GM18907 (cell line): ENCODE results near the gene NUDT19.
A peak's percentile ranks its signal among the peaks of the same experiment; 100 is the strongest.
"Not testable (repeated sequence)": the region's sequence is repeated elsewhere in the genome, so short reads cannot be mapped to it uniquely, and the experiment has no call there.

Experiments used
- ATAC-seq: cut with Tn5 transposase; IDR thresholded peaks from one replicate; pipeline ENCODE4 v1.9.1; 2021; ENCODE audit warnings: mild to moderate bottlenecking, moderate library complexity; ENCODE audit not compliant: unreplicated experiment

The NUDT19 gene

GRCh38 chr19:32691291-32691951, at the start of gene NUDT19:
Gene NUDT19 (plus strand): TSS chr19:32691821. CDS start chr19:32691961, 140 bp downstream.
- ATAC-seq: peak; percentile 90

- no peak for ATAC-seq
Measured at GRCh38 chr19:32642771-32643170, 48.9 kb upstream of the NUDT19 start.

- no peak for ATAC-seq
Measured at GRCh38 chr19:32646556-32646955, 45.1 kb upstream of the NUDT19 start.

DNA sequence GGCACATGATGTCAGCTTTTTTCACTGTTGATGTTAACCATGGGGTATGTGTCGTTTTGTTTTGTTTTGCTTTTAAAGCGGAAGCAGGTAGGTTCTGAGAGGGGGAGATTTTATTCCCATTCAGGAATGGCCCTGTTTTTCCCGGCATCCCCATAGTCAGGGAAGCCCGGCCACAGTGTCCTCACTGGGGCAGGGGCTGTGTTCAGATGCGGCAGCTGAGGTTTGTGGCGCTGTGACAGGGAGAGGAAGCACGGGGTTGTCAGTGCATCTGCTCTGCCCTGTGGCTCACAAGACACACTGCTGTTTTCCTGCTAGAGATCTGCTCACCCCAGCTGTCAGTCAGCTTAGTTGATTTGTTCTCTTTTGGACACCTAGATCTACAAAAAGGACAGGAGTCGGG, 44.3 kb upstream of the NUDT19 start:
- no peak for ATAC-seq

GRCh38 chr19:32649751-32650150, 41.9 kb upstream of the NUDT19 start:
- no peak for ATAC-seq

GRCh38 chr19:32650671-32651070, 41.0 kb upstream of the NUDT19 start:
- no peak for ATAC-seq

DNA sequence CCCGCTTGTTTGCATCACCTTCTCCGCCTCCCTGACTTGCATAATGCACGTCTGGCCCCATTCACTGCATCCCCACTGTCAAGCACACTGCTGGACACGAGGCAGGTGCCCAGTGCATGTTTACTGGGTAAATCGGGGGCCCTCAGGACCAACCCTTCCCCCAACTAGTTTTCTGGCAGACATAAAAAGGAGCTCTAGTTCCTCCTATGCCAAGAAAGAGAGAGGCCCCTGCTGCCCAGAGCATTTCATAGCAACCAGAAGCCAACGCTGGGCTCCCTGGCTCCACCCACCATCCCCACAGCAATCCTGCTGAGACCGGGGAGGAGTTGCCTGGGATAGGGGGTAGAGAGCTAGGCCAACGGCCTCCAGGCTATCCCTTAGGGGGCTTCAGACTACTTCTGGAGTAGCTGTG, 39.9 kb upstream of the NUDT19 start:
- ATAC-seq: no peak

DNA sequence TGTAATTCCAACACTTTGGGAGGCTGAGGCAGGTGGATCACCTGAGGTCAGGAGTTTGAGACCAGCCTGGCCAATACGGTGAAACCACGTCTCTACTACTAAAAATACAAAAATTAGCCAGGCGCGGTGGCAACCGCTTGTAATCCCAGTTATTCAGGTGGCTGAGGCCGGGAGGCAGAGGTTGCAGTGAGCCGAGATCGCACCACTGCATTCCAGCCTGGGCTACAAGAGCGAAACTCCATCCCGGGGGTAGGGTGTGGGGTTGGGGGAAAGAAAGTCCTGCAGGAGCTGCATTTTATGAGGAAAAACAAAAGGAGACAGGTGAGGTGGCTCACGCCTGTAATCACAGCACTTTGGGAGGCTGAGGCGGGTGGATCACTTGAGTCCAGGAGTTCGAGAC, 39.3 kb upstream of the NUDT19 start:
- ATAC-seq: not testable (repeated sequence)

DNA sequence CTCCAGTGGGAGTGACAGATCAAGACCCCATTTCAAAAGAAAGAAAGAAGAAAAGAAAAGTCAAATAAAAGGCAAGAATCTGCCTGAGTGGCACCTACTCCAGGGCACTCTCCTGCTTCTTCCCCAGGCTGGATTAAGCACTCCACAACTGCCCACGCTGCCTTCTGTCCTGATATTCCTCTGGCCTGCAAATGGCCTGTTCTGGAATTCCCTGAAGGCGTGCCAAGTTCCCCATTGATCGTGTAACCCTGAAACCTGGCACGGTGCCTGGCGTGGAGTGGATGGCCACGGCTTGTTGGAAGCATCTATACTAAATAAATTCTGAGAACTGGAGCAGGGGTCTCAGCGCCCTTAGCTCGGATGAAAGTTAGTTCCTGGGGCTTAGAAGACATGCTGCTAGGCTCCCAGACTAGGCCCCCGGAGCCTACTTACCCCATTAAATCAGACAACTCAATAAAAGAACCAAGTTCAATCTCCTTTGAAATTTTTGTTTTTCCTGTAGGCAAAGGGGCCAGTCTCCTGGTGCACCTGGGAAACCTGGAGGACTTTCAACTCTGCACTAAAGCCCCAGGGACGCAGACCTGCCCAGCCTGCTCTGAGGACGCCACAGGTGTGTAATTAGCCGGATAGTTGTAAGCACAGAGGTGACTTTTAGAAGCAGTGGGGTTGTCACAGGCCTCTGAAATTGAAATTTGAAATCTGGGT, 38.6 kb upstream of the NUDT19 start:
- ATAC-seq: no peak

GRCh38 chr19:32653599-32653915, 38.1 kb upstream of the NUDT19 start:
- ATAC-seq: no peak

- not testable (repeated sequence) for ATAC-seq
Measured at GRCh38 chr19:32656379-32656778, 35.2 kb upstream of the NUDT19 start.

- ATAC-seq: no peak
Measured at GRCh38 chr19:32658075-32658474, 33.5 kb upstream of the NUDT19 start.

- no peak for ATAC-seq
Measured at GRCh38 chr19:32658527-32658926, 33.1 kb upstream of the NUDT19 start.

GRCh38 chr19:32661318-32661717, 30.3 kb upstream of the NUDT19 start:
- ATAC-seq: no peak

DNA sequence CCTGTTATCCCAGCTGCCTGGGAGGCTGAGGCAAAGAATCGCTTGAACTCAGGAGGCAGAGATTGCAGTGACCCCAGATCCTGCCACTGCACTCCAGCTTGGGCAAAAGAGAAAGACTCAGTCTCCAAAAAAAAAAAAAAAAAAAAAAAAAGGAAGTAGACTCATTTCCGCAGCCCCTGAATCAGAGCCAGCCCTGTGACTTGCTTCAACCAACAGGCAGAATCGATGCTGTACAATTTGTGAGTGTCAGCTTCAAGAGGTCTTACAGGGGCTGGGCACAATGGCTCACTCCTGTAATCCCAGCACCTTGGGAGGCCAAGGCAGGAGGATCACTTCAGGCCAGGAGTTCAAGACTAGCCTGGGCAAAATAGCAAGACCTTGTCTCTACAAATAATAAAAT, 29.4 kb upstream of the NUDT19 start:
- no peak for ATAC-seq

- ATAC-seq: no peak
Measured at GRCh38 chr19:32666084-32666483, 25.5 kb upstream of the NUDT19 start.

GRCh38 chr19:32669310-32669709, 22.3 kb upstream of the NUDT19 start:
- no peak for ATAC-seq

DNA sequence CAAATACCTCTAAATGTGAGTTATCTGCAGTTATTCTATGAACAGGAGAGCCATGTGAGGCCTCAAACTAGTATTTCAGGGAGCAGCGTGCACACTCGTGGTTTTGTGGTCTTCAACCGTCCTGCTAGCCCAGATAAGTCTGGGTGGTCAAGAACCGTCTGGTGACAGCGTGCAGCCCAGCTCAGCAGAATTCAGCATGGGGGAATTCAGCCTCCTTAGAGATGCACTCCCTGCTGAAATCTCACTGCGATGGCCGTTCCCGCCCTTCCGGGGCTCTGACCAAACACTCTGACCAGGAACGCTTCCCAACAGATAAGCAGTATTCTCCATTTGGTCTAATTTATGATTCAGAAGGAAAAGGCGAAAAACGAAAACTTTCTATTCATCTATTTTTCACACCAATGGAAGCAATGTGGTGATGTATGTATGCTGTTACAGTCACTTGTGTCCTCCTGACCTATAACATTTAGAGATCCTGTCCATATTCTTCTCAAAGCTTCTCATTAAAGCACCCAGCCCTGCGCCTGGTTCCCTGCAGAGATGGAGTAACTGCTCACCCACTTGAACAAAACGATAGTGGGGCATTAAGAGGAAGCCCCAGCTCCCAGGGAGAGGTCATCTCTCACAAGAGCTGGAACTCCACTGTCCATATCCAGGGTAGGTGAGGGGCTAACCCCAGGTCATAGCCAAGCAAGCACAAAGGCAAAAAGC, 19.6 kb upstream of the NUDT19 start:
- ATAC-seq: no peak

DNA sequence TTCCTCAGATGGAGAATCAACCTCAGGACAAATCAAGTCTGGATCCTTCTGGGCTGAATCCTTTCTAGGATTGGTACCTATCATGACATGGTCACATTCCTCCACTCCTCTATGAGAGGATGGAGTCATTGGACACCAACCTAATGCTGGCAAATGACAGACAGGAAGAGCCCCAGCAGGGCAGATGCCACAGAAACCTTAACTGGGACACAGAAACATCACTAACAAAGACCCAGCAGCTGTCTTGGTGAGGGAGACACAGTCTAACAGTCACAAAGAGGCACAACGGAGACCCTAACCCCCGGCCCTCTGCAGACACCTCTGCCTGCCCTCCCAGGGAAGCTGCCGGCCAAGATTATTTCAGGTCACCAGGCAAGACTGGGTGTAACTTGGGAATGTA, 18.8 kb upstream of the NUDT19 start:
- no peak for ATAC-seq

DNA sequence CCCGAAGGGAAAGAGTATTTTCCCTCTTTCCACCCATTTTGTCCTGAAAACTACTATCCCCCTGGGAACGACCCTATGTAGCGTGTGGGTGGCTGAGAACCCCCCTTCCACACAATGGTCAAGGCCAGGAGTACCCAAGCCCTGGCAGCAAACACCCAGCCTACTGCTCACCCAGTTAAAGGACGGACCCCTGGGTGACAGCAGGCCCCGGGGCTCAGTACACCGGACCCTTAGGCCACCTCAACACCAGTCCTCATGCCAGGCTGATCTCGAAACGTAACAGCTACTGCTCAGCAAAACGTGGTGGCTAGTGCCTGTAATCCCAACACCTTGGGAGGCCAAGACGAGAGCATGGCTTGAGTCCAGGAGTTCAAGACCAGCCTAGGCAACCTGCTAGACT, 18.0 kb upstream of the NUDT19 start:
- no peak for ATAC-seq

GRCh38 chr19:32674153-32674930, 17.3 kb upstream of the NUDT19 start:
- no peak for ATAC-seq
